CD4-positive, alpha-beta T cell treated with Interleukin-12 subunit alpha and Interleukin-12 subunit beta, for 1 hour (primary cell): ENCODE results near the gene ASB7.
"Not testable (repeated sequence)": the region's sequence is repeated elsewhere in the genome, so short reads cannot be mapped to it uniquely, and the experiment has no call there.

Source experiments
- DNase-seq: peaks from one replicate; pipeline ENCODE4 v3.0.0-alpha.2; 2020

The ASB7 gene

GRCh38 chr15:100602064-100602822, at the start of gene ASB7, which contains the start of gene LINS1:
Gene ASB7 (plus strand): TSS chr15:100602589. CDS start chr15:100612217, 9,628 bp downstream.
Gene LINS1 (minus strand): TSS chr15:100602184. CDS start chr15:100580842, 21,342 bp downstream.
- peak; percentile 100 for DNase-seq

- no peak for DNase-seq
Observed at GRCh38 chr15:100553468-100553867, 48.9 kb upstream of the ASB7 start.

GRCh38 chr15:100558771-100559254, 43.6 kb upstream of the ASB7 start:
- no peak for DNase-seq

GRCh38 chr15:100559330-100559729, 43.1 kb upstream of the ASB7 start:
- DNase-seq, result no peak

- no peak for DNase-seq
Observed at GRCh38 chr15:100560323-100560722, 42.1 kb upstream of the ASB7 start.

- DNase-seq, result no peak
Observed at GRCh38 chr15:100565591-100565990, 36.8 kb upstream of the ASB7 start.

GRCh38 chr15:100566850-100567628, 35.4 kb upstream of the ASB7 start:
- no peak for DNase-seq

GRCh38 chr15:100569391-100569790, 33.0 kb upstream of the ASB7 start:
- no peak for DNase-seq

- no peak for DNase-seq
Observed at GRCh38 chr15:100570275-100570674, 32.1 kb upstream of the ASB7 start.

GRCh38 chr15:100570735-100571313, 31.6 kb upstream of the ASB7 start:
- DNase-seq, result no peak

- no peak for DNase-seq
Observed at GRCh38 chr15:100571592-100572167, 30.7 kb upstream of the ASB7 start.

GRCh38 chr15:100572362-100572983, 29.9 kb upstream of the ASB7 start:
- DNase-seq, result peak; percentile 48

- no peak for DNase-seq
Observed at GRCh38 chr15:100573526-100573925, 28.9 kb upstream of the ASB7 start.

GRCh38 chr15:100580414-100580813, 22.0 kb upstream of the ASB7 start:
- DNase-seq, result peak; percentile 33

- no peak for DNase-seq
Observed at GRCh38 chr15:100588638-100589242, 13.6 kb upstream of the ASB7 start.

- DNase-seq, result not testable (repeated sequence)
Observed at GRCh38 chr15:100591163-100591562, 11.2 kb upstream of the ASB7 start.

- DNase-seq, result no peak
Observed at GRCh38 chr15:100591835-100592234, 10.6 kb upstream of the ASB7 start.

GRCh38 chr15:100592898-100593297, 9.5 kb upstream of the ASB7 start:
- DNase-seq, result no peak

GRCh38 chr15:100593431-100593830, 9.0 kb upstream of the ASB7 start:
- no peak for DNase-seq

- DNase-seq, result no peak
Observed at GRCh38 chr15:100595964-100596363, 6.4 kb upstream of the ASB7 start.

- DNase-seq, result peak; percentile 94
Observed at GRCh38 chr15:100596792-100597191, 5.6 kb upstream of the ASB7 start.

- DNase-seq, result no peak
Observed at GRCh38 chr15:100597862-100598261, 4.5 kb upstream of the ASB7 start.
